Caki2 (cell line): ENCODE measurements around the gene RRM2. TPM values are rescaled to one million over a fixed set of nuclear protein-coding genes. Genes with fewer than 3 reads are reported as not detected.

Source experiments
- DNase-seq: peaks from one replicate; pipeline ENCODE4 v3.0.0-alpha.2; 2015; ENCODE audit warnings: low read depth
- in situ Hi-C: cut with HindIII; loops from 2 replicates; pipeline ENCODE4 v1.10.0; 2016; ENCODE audit warnings: low sequenced_read_pairs, low pct_unique_long_range_greater_than_20kb, mixed read lengths
- total RNA-seq: library from RNA; depleted of rRNA; stranded (reverse); fragments of >200 nt; shearing (Covaris generic); gene quantifications from 2 replicates; pipeline ENCODE4 v1.2.3, GENCODE V29; 2014; ENCODE audit warnings: low replicate concordance; rRNA removed

RRM2 gene
- total RNA-seq, 1 experiment from 2014 or later: 19.4 TPM

DNA sequence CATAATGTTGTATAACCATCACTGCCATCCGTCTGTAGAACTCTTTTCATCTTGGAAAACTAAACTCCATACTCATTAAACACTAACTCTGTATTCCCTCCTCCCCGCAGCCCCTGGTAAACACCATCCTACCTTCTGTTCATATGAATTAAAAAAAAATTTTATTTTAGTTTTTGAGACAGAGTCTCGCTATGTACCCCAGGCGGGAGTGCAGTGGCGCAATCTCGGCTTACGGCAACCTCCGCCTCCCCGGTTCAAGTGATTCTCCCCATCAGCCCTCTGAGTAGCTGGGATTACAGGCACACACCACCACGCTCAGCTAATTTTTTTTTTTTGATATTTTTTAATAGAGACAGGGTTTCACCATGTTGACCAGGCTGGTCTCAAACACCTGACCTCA is 52.9 kb downstream of the RRM2 start:
- no peak for DNase-seq
- in situ Hi-C loops: no loop called here

DNA sequence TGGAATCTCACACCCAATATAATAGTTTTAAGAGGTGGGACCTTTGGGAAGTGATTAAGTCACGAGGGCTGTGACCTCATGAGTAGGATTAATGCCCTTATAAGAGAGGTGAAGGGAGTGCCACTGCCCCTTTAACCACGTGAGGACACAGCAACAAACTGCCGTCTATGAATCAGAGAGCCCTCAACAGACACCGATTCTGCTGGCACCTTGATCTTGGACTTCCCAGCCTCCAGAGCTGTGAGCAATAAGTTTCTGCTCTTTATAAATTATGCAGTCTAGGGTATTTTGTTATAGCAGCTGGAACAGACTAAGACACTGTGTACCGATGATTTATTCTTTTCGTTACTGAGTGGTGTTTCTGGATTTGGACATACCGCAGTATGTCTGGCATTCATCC is 56.2 kb downstream of the RRM2 start:
- in situ Hi-C loops: no loop called here
- no peak for DNase-seq

DNA sequence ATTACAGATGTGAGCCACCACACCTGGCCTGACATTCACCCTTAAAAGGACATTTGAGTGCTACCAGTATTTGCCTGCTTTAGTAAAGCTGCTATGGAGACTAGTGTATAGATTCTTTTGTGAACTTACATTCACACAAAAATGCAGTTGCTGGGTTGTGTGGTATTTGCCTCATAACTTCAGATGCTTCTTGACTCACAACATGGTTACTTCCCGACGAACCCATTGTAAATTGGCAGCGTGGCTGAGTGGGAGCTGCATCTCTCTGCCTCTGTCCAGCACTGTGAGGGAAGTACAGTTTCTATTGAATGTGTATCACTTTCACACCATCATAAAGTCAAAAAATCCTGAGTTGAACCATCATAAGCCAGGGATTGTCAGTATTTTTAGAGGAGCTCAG is 56.9 kb downstream of the RRM2 start:
- in situ Hi-C loops: no loop called here

DNA sequence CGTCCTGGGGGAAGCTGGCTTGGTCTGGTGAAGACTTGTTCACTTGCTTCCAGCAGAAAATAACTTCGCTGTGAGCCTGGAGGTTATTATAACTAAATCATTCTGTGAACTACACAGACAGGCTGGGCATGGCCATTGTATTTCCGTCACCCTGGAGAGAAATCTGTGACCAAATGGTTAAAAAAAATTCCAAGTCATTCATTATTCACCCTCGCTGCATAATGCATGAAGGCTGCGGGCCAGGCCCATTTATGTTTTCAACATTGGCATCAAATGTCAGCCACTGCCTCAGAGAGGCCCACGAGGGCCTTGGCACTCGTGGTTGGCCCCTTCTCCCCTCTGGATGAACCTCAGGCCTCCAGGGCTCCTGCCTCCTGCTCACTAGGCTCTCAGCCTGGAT is 57.7 kb downstream of the RRM2 start:
- in situ Hi-C loops: no loop called here
- no peak for DNase-seq

More for the DNA sequence above, 56.9 kb downstream of the RRM2 start:
- no peak for DNase-seq

Other genes starting within 250 kb of the RRM2 start
- 0.43 and 9.1 TPM in 2 replicates for gene GRHL1, start 171.0 kb upstream of the RRM2 start, total RNA-seq
- gene KLF11, start 79.2 kb upstream of the RRM2 start, total RNA-seq: 11.7 and 13.1 TPM in 2 replicates
- 3.2 and 5.7 TPM in 2 replicates for gene CYS1, start 42.3 kb upstream of the RRM2 start, total RNA-seq
- 92.0 and 165 TPM in 2 replicates for gene HPCAL1, start 180.2 kb downstream of the RRM2 start, total RNA-seq